NCI-H1048 (cell line): ENCODE measurements around the gene CDH4.
"Not testable (repeated sequence)": the region's sequence is repeated elsewhere in the genome, so short reads cannot be mapped to it uniquely, and the experiment has no call there.

ENCODE experiments used
- DNase-seq: peaks from one replicate; lab custom pipeline; 2025; lab: John Stamatoyannopoulos, UW

CDH4 gene

GRCh38 chr20:61459266-61459665 lies 207.2 kb downstream of the CDH4 start:
- DNase-seq: no peak

- no peak for DNase-seq
Observed at GRCh38 chr20:61459705-61460104, 207.6 kb downstream of the CDH4 start.

- DNase-seq: no peak
Observed at GRCh38 chr20:61460261-61461052, 208.4 kb downstream of the CDH4 start.

GRCh38 chr20:61461461-61461860 lies 209.4 kb downstream of the CDH4 start:
- DNase-seq: no peak

GRCh38 chr20:61464307-61465303 lies 212.5 kb downstream of the CDH4 start:
- DNase-seq: no peak

DNA sequence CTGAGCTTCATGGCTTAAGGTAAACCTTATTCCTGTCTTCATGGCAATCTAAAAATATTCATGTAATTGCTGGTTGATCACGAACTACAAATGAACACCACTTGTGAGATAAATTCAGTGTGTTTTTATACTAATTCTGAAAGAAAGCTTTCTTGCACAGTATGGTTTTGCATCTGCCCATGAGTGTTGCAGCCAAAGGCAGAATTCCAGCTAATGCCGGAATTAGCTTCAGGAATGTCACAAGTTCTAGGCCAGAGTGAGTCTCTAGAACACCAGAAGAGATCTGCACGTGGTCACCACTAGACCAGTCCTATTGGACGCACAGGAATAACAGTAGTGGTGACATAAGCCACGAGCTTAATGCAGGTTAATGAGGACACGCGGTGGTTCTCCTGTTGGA lies 223.7 kb downstream of the CDH4 start:
- no peak for DNase-seq

DNA sequence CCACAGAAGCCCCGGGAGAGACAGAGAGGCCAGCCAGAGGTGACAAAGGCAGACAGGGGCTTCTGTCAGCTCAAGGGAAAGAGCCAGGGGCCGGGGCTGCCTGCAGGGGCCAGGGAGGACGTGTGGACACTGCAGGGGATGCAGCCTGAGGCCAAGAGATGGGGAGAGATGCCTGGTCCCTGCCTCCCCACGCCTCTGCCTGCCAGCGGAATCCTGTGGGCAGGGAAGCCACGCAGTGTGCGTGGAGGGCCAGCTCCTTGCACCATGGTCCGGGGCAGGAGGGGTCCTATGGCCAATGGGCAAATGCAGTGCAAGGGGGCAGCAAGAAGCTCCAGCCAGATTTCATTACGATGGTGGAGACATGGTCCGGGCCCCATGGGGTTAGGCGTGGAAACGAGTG lies 224.9 kb downstream of the CDH4 start:
- DNase-seq: no peak

GRCh38 chr20:61477451-61477861 lies 225.4 kb downstream of the CDH4 start:
- DNase-seq: no peak

- no peak for DNase-seq
Observed at GRCh38 chr20:61478094-61478493, 226.0 kb downstream of the CDH4 start.

DNA sequence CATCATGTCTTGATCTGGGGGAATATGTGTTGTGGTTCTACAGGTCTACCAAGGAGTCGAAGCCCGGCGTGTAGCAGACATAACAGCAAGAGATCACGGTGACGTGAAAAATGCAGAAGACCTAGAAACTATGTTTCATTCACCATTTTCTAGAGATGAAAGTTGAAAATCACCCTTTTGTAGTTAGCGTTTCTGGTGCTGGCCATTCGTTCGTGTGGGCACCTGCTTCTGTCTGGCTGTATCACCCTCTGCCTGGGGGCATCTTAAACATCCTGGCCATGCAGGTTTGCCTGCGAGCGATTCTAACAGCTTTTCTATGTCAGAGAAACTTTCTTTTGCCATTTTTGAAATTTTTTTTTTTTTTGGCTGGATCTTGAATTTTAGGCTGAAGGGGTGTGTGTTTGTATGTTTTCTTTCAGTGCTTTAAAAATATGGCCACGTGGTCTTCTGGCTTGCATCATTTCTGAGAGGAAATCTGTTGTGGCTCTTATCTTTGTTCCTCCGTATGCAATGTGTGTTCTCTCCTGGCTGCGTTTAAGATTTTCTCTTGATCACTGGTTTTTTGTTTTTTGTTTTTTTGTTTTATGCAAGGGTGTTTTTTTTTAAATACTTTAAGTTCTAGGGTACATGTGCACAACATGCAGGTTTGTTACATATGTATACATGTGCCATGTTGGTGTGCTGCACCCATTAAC lies 226.7 kb downstream of the CDH4 start:
- DNase-seq: no peak

- DNase-seq: not testable (repeated sequence)
Observed at GRCh38 chr20:61479433-61479832, 227.4 kb downstream of the CDH4 start.

DNA sequence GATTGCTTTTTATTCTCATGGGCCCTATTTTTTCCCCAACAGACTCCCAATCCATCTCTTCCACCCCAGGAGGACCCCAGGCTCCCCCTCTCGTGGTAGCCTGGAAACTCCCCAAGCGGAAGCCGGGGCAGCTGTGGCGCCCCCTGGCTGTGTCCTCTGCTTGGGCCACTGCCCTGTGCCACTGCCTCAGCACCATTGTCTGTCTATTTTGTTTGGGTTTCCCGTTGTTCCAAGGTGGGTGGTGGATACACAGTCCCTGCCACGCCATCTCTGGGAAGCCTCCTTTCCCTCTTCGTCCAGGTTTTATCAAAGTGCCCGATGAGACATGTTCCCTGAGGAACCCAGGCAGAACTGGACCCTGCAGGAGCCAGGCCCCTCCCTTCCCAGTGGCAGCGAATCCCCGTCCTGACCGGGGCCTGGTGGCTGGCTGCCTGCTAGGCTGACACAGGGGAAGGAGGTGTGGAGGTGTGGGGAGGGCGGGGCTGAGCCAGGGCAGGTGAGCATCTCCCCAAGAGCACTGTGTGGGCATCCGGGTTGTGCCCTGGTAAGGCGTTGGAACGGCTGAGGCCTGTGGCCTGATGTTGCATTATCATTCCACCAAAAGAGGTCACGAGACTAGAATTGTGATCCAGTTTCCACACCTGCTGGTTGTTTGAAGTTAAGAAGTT lies 228.2 kb downstream of the CDH4 start:
- DNase-seq: no peak

DNA sequence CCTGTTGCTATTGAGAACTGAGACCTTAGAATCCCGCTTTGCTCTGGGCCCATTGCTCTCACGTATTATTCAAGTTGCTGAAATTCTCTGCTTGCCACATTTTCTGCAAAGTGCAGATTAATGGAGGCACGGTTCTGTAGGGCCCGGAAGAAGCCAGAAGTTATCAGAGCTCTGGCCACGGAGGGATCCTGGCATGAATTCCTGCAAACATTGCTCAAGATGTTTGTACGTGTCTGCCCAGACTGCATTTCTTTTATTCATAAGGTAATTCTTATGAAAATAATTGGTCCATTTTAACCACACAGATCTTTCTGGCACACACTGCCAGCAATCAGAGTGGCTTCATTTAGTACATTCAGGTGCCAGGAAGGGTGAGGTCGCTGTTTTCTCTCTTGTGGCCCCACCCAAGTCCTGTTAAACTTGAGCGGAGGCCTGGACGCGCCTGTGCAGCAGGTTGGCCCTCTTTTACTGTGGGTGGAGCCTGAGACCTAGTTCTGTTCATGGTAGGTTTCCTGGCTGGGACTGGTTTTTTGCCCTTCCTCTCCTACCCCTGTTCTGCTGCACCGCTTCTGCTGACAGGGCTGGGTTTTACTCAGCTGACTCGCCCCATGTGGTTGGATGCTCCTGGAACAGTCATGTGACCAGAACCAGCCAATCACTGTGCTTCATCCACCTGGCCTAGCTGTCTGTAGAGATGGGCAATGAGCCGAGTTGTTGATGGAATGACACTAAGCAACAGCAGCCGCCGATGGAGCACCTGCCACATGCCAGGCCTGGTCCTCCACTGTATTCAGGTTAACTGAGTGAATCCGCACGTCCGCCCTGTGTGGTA lies 230.2 kb downstream of the CDH4 start:
- DNase-seq: no peak

DNA sequence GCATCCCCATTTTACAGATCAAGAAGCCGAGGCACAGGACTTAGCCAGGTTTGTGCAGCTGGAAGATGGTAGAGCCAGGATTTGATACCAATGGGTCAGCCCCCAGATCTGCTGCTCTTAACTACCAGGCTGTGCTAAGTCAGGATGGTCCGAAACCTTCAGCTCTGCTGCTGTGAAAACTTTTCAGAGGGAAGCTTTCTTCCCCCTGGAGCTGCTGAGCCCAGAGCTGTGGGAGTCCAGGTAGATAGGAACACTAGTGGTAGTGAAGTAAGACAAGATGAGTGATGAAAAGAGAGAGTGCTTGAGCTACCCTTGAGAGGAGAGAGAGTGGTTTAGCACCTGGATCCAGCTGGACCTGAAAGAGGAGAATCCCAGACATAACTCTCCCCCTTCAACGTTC lies 230.8 kb downstream of the CDH4 start:
- no peak for DNase-seq

DNA sequence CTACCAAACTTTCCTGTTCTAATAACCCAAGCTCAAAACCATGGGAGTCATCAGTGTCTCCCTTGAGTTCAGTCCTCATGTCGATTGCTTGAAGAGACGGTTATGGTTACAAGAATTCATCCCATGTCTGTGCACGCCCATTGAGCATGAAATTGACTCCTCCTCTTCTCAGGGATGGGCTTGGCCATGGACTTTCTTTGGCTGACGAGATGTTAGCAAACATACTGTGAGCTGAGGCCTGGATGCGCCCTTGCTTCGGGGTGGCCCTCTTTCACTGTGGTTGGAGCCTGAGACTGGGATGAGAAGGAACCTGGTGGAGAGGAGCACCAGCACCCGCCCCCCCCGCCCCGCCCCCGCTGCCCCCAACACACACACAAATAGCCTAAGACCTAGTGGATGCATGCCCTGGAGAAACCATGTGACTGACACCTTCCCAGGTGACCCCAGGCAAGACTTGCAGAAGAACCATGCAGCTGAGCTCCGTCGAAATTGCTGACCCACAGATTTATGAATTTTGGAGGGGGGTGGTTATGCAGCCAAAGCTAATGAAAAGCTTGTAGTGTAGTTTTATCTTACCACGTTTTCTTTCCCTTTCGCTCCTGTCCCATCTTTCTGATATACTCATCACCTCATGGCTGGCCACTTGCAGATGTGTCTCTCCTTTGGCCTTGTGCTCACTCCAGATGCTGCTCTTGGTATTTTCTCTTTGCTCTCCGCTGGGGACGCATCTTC lies 231.4 kb downstream of the CDH4 start:
- no peak for DNase-seq

GRCh38 chr20:61486198-61486597 lies 234.1 kb downstream of the CDH4 start:
- no peak for DNase-seq

DNA sequence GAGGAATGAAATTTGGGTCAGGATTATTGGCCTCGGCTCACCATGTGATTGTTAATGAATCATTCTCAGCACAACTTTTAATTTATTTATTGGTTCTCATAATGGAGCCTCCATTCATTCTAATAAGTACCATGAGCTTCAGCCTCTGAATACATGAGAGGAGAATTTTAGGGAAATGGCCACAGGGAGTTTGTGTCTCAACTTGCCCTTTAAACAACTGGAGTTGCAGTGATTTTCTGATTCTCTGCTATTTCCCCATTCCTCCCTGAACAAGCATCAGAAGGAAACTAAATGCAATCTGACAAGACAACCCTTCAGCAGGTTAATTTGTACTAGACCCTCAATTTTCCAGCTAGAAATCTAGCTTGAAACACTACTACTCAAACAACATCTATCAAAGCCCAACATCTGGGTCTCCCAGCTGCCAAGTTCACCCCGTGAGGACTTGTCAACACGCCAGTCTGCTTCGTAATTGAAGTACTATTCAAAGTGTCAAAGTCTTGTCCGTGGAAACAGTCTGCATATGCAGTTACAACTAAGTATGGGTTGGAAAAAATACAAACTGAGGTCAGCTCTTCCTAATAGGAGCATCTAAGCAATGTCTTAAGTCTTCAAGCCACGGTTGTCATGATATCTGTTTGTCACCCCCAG lies 235.4 kb downstream of the CDH4 start:
- no peak for DNase-seq

GRCh38 chr20:61487997-61488371 lies 235.9 kb downstream of the CDH4 start:
- no peak for DNase-seq

DNA sequence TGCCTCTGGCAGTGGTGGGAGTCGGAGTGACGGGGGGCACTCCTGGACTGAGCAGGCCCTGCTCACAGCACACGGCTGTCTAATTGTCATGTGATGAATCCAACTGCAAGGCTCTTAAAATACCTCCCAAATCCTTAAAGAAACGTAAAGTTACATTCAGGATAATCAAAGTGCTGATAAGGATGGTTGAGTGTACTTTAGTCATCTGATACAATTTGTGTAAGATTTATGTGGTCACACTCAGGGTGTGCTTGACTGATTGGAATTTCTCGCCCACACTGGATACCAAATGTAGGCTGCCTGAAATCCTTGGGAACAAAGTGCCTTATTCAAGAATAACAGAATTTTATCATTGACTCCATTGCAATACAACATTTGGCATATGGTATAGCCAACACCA lies 238.7 kb downstream of the CDH4 start:
- no peak for DNase-seq

DNA sequence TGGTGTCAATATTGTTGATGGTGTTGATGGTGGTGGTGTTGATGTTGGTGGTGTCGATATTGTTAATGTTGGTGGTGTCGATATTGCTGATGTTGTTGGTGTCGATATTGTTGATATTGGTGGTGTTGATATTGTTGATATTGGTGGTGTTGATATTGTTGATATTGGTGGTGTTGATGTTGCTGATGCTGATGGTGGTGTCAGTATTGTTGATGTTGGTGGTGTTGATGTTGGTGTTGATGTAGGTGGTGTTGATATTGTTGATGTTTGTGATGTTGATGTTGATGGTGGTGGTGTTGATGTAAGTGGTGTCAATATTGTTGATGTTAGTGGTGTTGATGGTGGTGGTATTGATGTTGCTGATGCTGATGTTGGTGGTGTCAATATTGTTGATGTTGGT lies 240.0 kb downstream of the CDH4 start:
- DNase-seq: no peak
